Retinal pigment epithelial cell (primary cell): ENCODE measurements around the gene GALNT5.

Source experiments
- DNase-seq: peaks from one replicate; pipeline ENCODE4 v3.0.0-alpha.2; 2010; ENCODE audit warnings: low read depth
- H3K4me3 ChIP-seq: 2 replicates; pipeline ENCODE4 v1.5.1; 2011; ENCODE audit warnings: mild to moderate bottlenecking, low read length, control low read depth, moderate library complexity
- TF ChIP-seq, protein P1 (sequence below): conservative IDR thresholded peaks from 2 replicates; pipeline ENCODE4 v1.5.1; 2011; ENCODE audit warnings: low read depth, low read length, control low read depth, inconsistent platforms

Gene GALNT5

GRCh38 chr2:157303612-157304011 is 46.1 kb downstream of the GALNT5 start:
- TF ChIP-seq, protein P1, sequence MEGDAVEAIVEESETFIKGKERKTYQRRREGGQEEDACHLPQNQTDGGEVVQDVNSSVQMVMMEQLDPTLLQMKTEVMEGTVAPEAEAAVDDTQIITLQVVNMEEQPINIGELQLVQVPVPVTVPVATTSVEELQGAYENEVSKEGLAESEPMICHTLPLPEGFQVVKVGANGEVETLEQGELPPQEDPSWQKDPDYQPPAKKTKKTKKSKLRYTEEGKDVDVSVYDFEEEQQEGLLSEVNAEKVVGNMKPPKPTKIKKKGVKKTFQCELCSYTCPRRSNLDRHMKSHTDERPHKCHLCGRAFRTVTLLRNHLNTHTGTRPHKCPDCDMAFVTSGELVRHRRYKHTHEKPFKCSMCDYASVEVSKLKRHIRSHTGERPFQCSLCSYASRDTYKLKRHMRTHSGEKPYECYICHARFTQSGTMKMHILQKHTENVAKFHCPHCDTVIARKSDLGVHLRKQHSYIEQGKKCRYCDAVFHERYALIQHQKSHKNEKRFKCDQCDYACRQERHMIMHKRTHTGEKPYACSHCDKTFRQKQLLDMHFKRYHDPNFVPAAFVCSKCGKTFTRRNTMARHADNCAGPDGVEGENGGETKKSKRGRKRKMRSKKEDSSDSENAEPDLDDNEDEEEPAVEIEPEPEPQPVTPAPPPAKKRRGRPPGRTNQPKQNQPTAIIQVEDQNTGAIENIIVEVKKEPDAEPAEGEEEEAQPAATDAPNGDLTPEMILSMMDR: no peak
- no peak for DNase-seq
- no peak overlapping the region for H3K4me3 ChIP-seq

DNA sequence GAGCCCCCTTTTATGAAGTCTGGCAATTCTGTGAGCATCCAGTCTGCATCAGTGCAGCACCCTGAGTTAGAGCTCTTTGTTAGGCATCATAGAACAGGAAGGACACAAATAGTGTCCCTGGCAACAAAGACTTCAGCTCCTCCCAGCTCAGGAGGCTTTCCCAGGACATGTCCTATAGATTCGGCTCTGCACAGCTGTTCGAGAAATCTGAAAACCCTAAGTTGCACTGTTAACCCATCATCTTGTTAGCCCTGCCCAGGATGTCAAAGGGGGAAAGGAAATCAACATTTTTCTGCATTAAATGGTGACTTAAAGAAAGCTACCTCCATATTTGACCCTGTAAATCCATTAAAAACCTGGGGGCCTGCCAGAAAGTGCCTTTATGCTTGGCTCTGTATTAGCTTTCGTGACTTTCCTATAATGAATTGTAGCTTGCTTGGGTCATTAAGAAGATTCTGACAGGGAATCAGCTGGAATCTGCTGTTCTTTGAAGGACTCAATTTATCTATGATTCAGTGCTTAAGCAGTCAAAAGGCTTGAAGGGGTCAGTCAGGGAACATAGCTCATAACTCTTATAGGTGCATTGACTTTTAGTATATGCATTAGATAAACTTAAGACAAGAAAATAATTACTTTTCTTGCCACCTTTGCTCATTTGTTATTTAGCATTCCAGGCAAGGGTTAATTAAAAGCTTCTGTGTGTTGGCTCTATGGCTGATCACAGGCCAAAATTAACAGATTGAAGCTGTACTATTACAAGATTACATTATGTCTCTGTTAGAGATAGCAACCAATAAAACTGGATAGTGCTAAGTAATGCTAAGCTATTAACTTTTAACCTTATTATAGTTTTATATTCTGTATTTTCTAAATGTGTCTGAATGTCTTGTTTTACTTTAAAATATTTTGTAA is 47.6 kb downstream of the GALNT5 start:
- TF ChIP-seq, protein P1: no peak
- no peak overlapping the region for H3K4me3 ChIP-seq
- peak; percentile 47 for DNase-seq

- DNase-seq: no peak
- H3K4me3 ChIP-seq: no peak overlapping the region
- TF ChIP-seq, protein P1: no peak
Observed at GRCh38 chr2:157305723-157306110, 48.2 kb downstream of the GALNT5 start.

GRCh38 chr2:157307021-157307420 is 49.5 kb downstream of the GALNT5 start:
- DNase-seq: no peak
- TF ChIP-seq, protein P1: peak; percentile 44
- H3K4me3 ChIP-seq: no peak overlapping the region

GRCh38 chr2:157309878-157310277 is 52.4 kb downstream of the GALNT5 start:
- H3K4me3 ChIP-seq: no peak overlapping the region
- DNase-seq: no peak
- TF ChIP-seq, protein P1: no peak

DNA sequence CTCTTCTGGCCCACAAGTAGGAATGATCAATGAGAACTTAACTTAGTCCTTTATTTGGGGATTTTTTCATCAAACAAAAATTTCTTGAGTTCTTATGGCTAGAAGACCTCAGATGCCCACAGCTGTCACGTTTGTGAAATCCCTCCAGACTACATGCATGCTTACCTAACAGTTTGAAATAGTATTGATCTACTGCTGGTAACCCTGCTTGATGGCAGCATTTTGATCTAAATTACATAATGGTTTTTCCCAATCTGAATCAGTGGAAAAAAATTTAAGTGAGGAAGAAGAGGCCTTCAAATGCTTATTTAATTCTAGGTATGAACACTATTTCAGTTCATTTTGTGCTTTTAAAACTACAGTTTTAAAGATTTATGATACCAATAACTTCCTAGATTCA is 54.2 kb downstream of the GALNT5 start:
- DNase-seq: no peak
- TF ChIP-seq, protein P1: no peak
- no peak overlapping the region for H3K4me3 ChIP-seq

DNA sequence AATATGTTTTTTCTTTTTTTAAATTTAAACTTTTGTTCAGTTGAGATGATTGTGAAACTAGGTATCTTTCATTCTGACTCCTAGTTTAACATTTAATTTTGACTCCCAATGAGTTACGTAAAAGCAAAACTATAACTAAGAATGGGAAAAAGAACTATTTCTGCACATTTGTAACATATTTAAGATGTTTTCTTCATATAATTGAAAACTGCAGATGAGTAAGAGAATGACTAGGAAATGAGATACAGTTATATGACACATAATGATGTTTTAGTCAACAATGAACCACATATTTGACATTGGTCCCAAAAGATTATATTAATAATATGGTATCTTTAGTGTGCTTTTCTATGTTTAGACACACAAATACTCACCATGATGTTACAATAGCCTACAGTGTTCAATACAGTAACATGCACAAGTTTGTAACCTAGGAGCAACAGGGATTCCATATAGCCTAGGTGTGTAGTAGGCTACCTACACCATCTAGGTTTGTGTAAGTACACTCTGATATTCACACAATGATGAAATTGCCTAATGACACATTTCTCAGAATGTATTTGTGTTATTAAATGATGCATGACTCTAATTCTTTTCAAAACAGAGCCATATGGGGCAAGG is 55.5 kb downstream of the GALNT5 start:
- no peak for DNase-seq
- no peak overlapping the region for H3K4me3 ChIP-seq
- TF ChIP-seq, protein P1: no peak
